Stomach smooth muscle (tissue), 2 donors: ENCODE measurements around the gene AGPAT3.

Experiments
- H3K27ac ChIP-seq: one replicate; pipeline ENCODE4 v1.7.0; 2013; ENCODE audit warnings: mild to moderate bottlenecking, low read length, inconsistent platforms
- H3K27me3 ChIP-seq, 2 donors: one replicate each; pipeline ENCODE4 v1.7.0; 2013; ENCODE audit warnings: low read length in 2 of 2; ENCODE audit not compliant: insufficient read depth in 2 of 2, control insufficient read depth in 1 of 2
- H3K36me3 ChIP-seq, 2 donors: one replicate each; pipeline ENCODE4 v1.7.0; 2013; ENCODE audit warnings: low read length in 2 of 2; ENCODE audit not compliant: control insufficient read depth in 2 of 2, insufficient read depth in 2 of 2
- H3K4me1 ChIP-seq: one replicate; pipeline ENCODE4 v1.7.0; 2013; ENCODE audit warnings: low read length; ENCODE audit not compliant: control insufficient read depth, insufficient read depth
- H3K4me3 ChIP-seq, 2 donors: one replicate each; pipeline ENCODE4 v1.7.0; 2013; ENCODE audit warnings: low read length in 2 of 2
- H3K9ac ChIP-seq, 2 donors: one replicate each; pipeline ENCODE4 v1.7.0; 2013; ENCODE audit warnings: low read length in 2 of 2, mild to moderate bottlenecking in 1 of 2
- H3K9me3 ChIP-seq, 2 donors: one replicate each; pipeline ENCODE4 v1.7.0; 2013; ENCODE audit warnings: low read length in 2 of 2; ENCODE audit not compliant: control insufficient read depth in 2 of 2
- donor health status: healthy.
- donor health status: Pancreatic carcinoma.

Gene AGPAT3

GRCh38 chr21:44013380-44014088 lies 148.5 kb downstream of the AGPAT3 start:
- H3K27ac ChIP-seq, result peak overlapping the region; percentile 60
- peaks cover 14% of the 10 kb centered on the region for H3K4me1 ChIP-seq
- no peaks in the 10 kb centered on the region for H3K36me3 ChIP-seq
- H3K9me3 ChIP-seq, result no peaks in the 10 kb centered on the region
- H3K9ac ChIP-seq, result peak overlapping the region; percentile 64 to 69
- H3K4me3 ChIP-seq, result peak overlapping the region; percentile 66 to 79
- H3K27me3 ChIP-seq, result no peaks in the 10 kb centered on the region

GRCh38 chr21:44017601-44018000 lies 152.6 kb downstream of the AGPAT3 start:
- no peaks in the 10 kb centered on the region for H3K9me3 ChIP-seq
- H3K4me3 ChIP-seq, result no peak overlapping the region
- H3K4me1 ChIP-seq, result peaks cover 14% of the 10 kb centered on the region
- H3K9ac ChIP-seq, result no peak overlapping the region
- no peaks in the 10 kb centered on the region for H3K36me3 ChIP-seq
- no peak overlapping the region for H3K27ac ChIP-seq
- H3K27me3 ChIP-seq, result no peaks in the 10 kb centered on the region

- no peaks in the 10 kb centered on the region for H3K36me3 ChIP-seq
- no peak overlapping the region for H3K27ac ChIP-seq
- H3K4me1 ChIP-seq, result peaks cover 12% of the 10 kb centered on the region
- no peak overlapping the region for H3K4me3 ChIP-seq
- H3K27me3 ChIP-seq, result no peaks in the 10 kb centered on the region
- no peaks in the 10 kb centered on the region for H3K9me3 ChIP-seq
- H3K9ac ChIP-seq, result no peak overlapping the region
Measured at GRCh38 chr21:44018127-44018526, 153.1 kb downstream of the AGPAT3 start.

GRCh38 chr21:44018813-44019567 lies 154.0 kb downstream of the AGPAT3 start:
- Histone ChIP-seq H3K4me3 (no peak overlapping the region), H3K9ac (no peak overlapping the region), H3K9me3 (no peaks in the 10 kb centered on the region), H3K4me1 (peaks cover 7% of the 10 kb centered on the region), H3K27ac (no peak overlapping the region), H3K36me3 (no peaks in the 10 kb centered on the region), H3K27me3 (no peaks in the 10 kb centered on the region)

- no peaks in the 10 kb centered on the region for H3K27me3 ChIP-seq
- peaks cover 6% of the 10 kb centered on the region for H3K4me1 ChIP-seq
- H3K9ac ChIP-seq, result no peak overlapping the region
- H3K27ac ChIP-seq, result no peak overlapping the region
- H3K9me3 ChIP-seq, result no peaks in the 10 kb centered on the region
- H3K36me3 ChIP-seq, result no peaks in the 10 kb centered on the region
- no peak overlapping the region for H3K4me3 ChIP-seq
Measured at GRCh38 chr21:44019568-44019958, 154.5 kb downstream of the AGPAT3 start.

GRCh38 chr21:44020551-44020950 lies 155.5 kb downstream of the AGPAT3 start:
- Histone ChIP-seq H3K4me3 (no peak overlapping the region), H3K27ac (no peak overlapping the region), H3K9ac (no peak overlapping the region), H3K9me3 (no peaks in the 10 kb centered on the region), H3K36me3 (no peaks in the 10 kb centered on the region), H3K27me3 (no peaks in the 10 kb centered on the region), H3K4me1 (peaks cover 15% of the 10 kb centered on the region)

GRCh38 chr21:44021064-44021463 lies 156.0 kb downstream of the AGPAT3 start:
- Histone ChIP-seq H3K27me3 (no peaks in the 10 kb centered on the region), H3K4me1 (peaks cover 20% of the 10 kb centered on the region), H3K4me3 (no peak overlapping the region), H3K27ac (peak overlapping the region; percentile 41), H3K36me3 (no peaks in the 10 kb centered on the region), H3K9ac (peak overlapping the region; percentile 29 to 44), H3K9me3 (no peaks in the 10 kb centered on the region)

- H3K36me3 ChIP-seq, result no peaks in the 10 kb centered on the region
- peaks cover 21% of the 10 kb centered on the region for H3K4me1 ChIP-seq
- H3K27ac ChIP-seq, result no peak overlapping the region
- no peak overlapping the region for H3K9ac ChIP-seq
- no peaks in the 10 kb centered on the region for H3K9me3 ChIP-seq
- H3K27me3 ChIP-seq, result no peaks in the 10 kb centered on the region
- no peak overlapping the region for H3K4me3 ChIP-seq
Measured at GRCh38 chr21:44024257-44024656, 159.2 kb downstream of the AGPAT3 start.

- Histone ChIP-seq H3K27ac (peak overlapping the region; percentile 31), H3K27me3 (no peaks in the 10 kb centered on the region), H3K4me3 (peak overlapping the region in 1 of 2 donors; percentile 44), H3K9me3 (no peaks in the 10 kb centered on the region), H3K4me1 (peaks cover 21% of the 10 kb centered on the region), H3K36me3 (no peaks in the 10 kb centered on the region), H3K9ac (no peak overlapping the region)
Measured at GRCh38 chr21:44024887-44025353, 159.9 kb downstream of the AGPAT3 start.

- Histone ChIP-seq H3K9ac (no peak overlapping the region), H3K36me3 (peaks cover 2 to 4% of the 10 kb centered on the region in 2 donors), H3K9me3 (no peaks in the 10 kb centered on the region), H3K27ac (no peak overlapping the region), H3K4me3 (no peak overlapping the region), H3K27me3 (no peaks in the 10 kb centered on the region), H3K4me1 (peaks cover 15% of the 10 kb centered on the region)
Measured at GRCh38 chr21:44027607-44028286, 162.7 kb downstream of the AGPAT3 start.
